Activated effector memory CD4-positive, alpha-beta T cell treated with anti-CD3 and anti-CD28 coated beads, Interleukin-2, amount 50 U/mL, for 16 hours (primary cell): ENCODE data around the gene ADD1.
A peak's percentile ranks its signal among the peaks of the same experiment; 100 is the strongest.
"Not testable (repeated sequence)": the region's sequence is repeated elsewhere in the genome, so short reads cannot be mapped to it uniquely, and the experiment has no call there.

Source experiments
- DNase-seq: peaks from one replicate; pipeline ENCODE4 v3.0.0-alpha.2; 2020

The ADD1 gene

GRCh38 chr4:2948895-2949781, 105.5 kb downstream of the ADD1 start:
- peak; percentile 70 for DNase-seq

DNA sequence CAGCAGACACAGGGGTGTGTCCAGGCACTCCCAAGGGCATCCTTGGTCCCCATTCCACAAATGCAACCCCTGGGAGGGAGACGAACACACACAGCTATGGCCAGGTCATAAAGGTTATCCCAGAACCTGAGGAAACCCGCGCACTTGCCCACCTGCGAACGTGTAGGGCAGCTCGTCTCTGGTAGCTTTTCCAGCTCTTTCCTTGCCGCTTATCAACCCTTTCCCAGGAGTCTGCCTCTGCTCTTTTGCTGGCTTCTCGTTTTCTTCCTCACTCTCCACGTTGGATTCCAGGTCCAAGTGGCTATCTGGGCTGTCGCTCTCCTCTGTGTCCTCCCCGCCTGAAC, 106.1 kb downstream of the ADD1 start:
- peak; percentile 55 for DNase-seq

- DNase-seq, result peak; percentile 50
These were observed 106.8 kb downstream of the ADD1 start for GRCh38 chr4:2950221-2950989.

- DNase-seq, result no peak
These were observed 109.9 kb downstream of the ADD1 start for GRCh38 chr4:2953496-2953895.

- DNase-seq, result peak; percentile 90
These were observed 110.9 kb downstream of the ADD1 start for GRCh38 chr4:2954358-2955185.

- not testable (repeated sequence) for DNase-seq
These were observed 111.8 kb downstream of the ADD1 start for GRCh38 chr4:2955186-2956044.

GRCh38 chr4:2958446-2958845, 114.8 kb downstream of the ADD1 start:
- no peak for DNase-seq

GRCh38 chr4:2960450-2960849, 116.8 kb downstream of the ADD1 start:
- not testable (repeated sequence) for DNase-seq

DNA sequence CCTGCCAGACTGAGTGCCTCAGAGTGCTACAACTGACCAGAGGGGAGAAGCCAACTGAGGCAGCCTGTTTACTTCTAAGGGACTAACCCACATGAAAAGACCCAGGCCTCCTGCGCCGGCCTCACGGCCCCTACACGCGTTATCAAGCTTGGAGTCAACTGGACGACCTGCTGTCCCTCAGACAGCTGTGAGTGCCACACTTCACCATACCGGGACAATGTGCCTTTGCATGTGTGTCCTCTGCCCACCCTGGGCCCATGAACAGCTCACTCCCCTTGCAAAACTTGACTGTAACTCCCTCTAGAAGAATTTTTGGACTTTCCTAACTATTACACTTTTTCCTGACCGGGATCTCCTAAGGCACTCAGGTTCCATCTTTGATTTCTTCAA, 117.8 kb downstream of the ADD1 start:
- peak; percentile 68 for DNase-seq

DNA sequence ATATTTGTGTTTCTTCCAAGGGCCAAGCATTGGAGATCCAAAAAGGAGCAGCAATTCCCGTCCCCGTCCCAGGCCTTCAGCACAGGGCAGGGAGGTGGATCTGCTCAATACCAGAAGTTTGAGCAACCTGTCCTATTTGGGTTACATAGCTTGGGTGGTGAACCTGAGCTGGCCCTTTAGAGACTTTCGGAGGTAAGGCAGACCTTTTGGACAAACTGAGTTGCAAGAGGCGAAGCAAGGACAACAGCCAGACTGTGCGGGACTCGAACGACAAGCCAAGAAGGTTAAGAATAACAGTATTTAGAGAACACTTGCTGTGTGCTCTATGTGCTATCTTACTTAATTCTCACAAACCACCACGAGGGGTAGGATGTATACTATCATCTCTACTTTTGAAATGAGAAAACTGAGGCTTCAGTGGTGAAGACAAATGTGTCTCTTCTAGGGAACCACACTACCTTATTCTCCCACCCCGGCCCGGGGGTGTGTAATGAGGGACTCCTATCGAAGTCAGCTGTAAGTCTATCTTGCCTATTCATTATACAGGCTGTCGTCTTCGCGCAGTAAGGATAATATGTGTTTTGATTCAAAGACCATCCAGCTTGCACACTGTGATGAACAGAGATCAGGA, 118.3 kb downstream of the ADD1 start:
- DNase-seq, result peak; percentile 86

GRCh38 chr4:2962614-2963174, 119.0 kb downstream of the ADD1 start:
- no peak for DNase-seq

DNA sequence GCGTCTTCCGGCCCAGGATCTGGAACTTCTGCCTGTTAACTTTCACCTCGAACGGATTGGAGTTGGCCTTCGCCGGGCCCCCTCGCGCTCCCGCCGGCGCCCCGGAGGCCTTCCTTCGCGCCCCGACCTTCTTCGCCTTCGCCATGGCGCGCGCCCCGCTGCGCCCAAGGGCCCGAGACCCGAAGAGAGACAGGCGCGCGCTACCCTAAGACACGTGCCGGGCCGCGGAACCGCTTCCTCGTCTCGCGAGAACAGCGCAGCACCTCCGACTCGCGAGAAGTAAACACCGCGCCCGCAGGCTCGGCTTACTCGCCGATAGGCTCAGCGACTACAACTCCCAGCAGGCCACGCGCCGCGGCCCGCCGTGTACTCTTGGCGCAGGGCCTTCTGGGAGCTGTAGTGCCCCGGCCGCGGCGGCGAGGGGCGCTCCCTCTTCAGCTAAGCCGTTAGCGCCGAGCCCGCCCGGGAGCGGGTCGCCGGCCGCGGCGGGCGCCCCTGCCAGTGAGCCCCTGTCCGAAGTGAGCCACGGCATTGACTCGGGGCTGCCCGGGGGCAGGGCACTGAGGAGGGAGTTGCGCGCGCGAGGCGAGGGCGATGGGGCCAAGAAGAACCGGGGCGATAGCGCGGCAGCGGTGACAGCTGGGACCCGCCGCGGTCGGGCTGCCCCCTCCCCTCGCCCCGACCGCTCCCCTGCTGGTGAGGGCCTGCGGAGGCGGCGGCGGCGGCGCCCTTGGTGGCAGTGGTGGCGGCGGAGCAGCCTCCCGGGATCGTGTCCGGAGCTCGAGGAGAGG, 119.7 kb downstream of the ADD1 start, which contains the start of the genes GRK4 and NOP14:
GRK4 (plus strand) TSS at position 397 of the 791 bp plus-strand sequence. CDS start 500 bp downstream, outside the sequence.
NOP14 (minus strand) TSS at position 232 of the 791 bp plus-strand sequence; CDS start at position 145, 87 bp downstream.
- DNase-seq, result peak; percentile 99

- no peak for DNase-seq
These were observed 120.4 kb downstream of the ADD1 start for GRCh38 chr4:2963966-2964471.

GRCh38 chr4:2964706-2965258, 121.1 kb downstream of the ADD1 start:
- DNase-seq, result no peak

DNA sequence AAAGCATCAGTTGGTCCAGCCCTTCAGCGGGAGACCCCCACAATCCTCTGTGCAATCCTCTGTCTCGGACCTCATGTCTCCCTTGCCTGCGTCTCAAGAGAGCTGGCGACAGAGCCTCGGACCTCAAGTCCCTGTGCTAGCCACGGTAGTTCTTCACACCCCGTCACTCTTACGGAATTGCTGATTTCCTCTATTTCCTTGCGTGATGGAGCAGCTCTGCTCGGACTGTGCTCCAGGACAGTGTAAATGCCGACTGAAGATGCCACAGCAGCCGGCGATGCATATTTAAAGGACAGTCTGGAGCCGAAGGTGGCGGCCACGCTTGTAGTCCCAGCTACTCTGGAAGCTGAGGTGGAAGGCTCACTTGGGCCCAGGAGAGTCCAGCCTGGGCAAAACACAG, 121.6 kb downstream of the ADD1 start:
- DNase-seq, result no peak

GRCh38 chr4:2968381-2968780, 124.7 kb downstream of the ADD1 start:
- DNase-seq, result no peak

- no peak for DNase-seq
These were observed 127.6 kb downstream of the ADD1 start for GRCh38 chr4:2971275-2971674.

GRCh38 chr4:2977211-2978088, 133.8 kb downstream of the ADD1 start:
- DNase-seq, result no peak
